Measurements from ENCODE around the gene WIZ. TPM values are rescaled to one million over a fixed set of nuclear protein-coding genes. Genes with fewer than 3 reads are reported as not detected.

The WIZ gene
- total and polyA plus RNA-seq, 10 of the 15 experiments (the other 5 are each of a cell fraction or from before 2014, with no cell fraction given) = 0.10 to 26.7 (median 2.7) TPM

DNA sequence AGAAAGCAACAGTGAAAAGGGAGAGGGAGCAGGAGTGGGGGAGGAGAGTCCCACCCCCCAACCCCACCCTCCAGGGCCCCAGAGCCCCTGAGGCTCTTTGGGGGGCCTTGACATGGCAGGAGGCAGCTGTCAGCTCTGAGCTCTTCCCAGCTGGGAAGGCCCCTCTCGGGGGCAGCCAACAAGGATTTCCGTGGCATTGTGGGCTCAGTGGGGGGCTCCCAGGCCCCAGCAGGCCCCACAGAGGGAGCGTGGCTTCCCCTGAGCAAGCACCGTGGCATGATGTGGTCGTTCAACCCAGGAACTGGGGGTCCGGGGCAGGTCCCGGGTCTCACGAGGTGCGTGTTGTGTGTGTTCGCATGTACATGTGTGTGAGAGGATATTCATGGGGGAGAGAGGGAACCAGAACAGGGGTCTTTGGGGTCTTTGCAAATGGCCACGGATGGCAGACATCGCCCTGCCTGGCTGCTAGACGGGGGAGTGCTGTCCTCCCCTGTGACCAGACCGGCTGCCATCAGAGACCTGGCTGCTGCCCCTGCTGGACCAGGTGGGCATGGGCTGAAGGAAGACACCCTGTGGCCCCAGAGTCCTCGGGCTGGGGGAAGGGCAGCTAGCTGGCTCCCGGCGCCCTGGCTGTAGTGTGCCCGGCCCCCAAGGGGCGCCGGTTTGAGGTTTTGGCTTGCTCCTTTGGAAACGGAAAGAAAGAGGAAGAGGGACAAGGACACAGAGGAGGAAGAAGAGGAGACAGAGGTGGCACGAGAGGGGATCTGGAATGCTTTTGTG, 27.3 kb downstream of the WIZ start (continued):
- no peak for TF ChIP-seq IRF4 (IDR thresholded peaks at IDR 0.05; ENCODE audit: low read depth, low read length)
- TF ChIP-seq PAX8 (IDR thresholded peaks at IDR 0.05) = no peak
- no peak for TF ChIP-seq MEF2A (IDR thresholded peaks at IDR 0.05; ENCODE audit: insufficient read depth, low read depth, low read length)
- TF ChIP-seq NFXL1 (IDR thresholded peaks at IDR 0.05; ENCODE audit: borderline replicate concordance) = no peak
- TF ChIP-seq, protein P1, sequence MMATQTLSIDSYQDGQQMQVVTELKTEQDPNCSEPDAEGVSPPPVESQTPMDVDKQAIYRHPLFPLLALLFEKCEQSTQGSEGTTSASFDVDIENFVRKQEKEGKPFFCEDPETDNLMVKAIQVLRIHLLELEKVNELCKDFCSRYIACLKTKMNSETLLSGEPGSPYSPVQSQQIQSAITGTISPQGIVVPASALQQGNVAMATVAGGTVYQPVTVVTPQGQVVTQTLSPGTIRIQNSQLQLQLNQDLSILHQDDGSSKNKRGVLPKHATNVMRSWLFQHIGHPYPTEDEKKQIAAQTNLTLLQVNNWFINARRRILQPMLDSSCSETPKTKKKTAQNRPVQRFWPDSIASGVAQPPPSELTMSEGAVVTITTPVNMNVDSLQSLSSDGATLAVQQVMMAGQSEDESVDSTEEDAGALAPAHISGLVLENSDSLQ (IDR thresholded peaks at IDR 0.05) = no peak

GRCh38 chr19:15421721-15422260, 28.0 kb downstream of the WIZ start:
- ChIA-PET RAD21 (ENCODE audit: unreplicated experiment) (no interaction called here), POLR2A (no interaction called here), CTCF (interaction anchor here (6.1 kb wide), 1 partner anchor 134 kb away, joined by 85 read pairs; no protein-coding TSS in a partner anchor), SMC1A (ENCODE audit: uncharacterized antibody, unreplicated experiment) (no interaction called here)
- in situ Hi-C loops (cut with MboI) = no loop called here
- BruUV-seq (replicated peaks) = no TSS peak
- WGBS (ENCODE audit: insufficient coverage, insufficient replicate concordance, low lambda C conversion rate, missing lambda C conversion rate) = 99% methylated on average over 13 of the region's 15 CpGs
- Histone ChIP-seq H3K79me2 (ENCODE audit: control insufficient read depth, insufficient read depth, low read length) (peaks cover 21% of the 10 kb centered on the region), H3K9ac (ENCODE audit: control insufficient read depth, insufficient read depth, low read length) (no peak overlapping the region), H3K4me3 (no peak overlapping the region), H3K27me3 (replicated peaks in 1 of 2; ENCODE audit: control insufficient read depth in 2 of 2, insufficient read depth in 2 of 2, low read length in 1 of 2) (no peaks in the 10 kb centered on the region), H4K20me1 (ENCODE audit: control insufficient read depth, insufficient read depth) (0 out of 2 replicates have a peak, but pooled peaks cover 3% of the 10 kb centered on the region), H3K4me1 (ENCODE audit: control insufficient read depth, insufficient read depth, low read length) (peaks cover 8% of the 10 kb centered on the region), H3K36me3 (ENCODE audit: control insufficient read depth in 2 of 2, insufficient read depth in 2 of 2, low read length in 1 of 2) (peaks cover 14 to 34% of the 10 kb centered on the region in 2 experiments), H2AFZ (ENCODE audit: control insufficient read depth, low read depth, low read length) (no peak overlapping the region), H3K27ac (ENCODE audit: control insufficient read depth, insufficient read depth) (no peak overlapping the region), H3K4me2 (ENCODE audit: control insufficient read depth, insufficient read depth) (no peak overlapping the region), H3K9me3 (replicated peaks; ENCODE audit: control insufficient read depth, insufficient read depth, low read length) (no peaks in the 10 kb centered on the region; the same call in 2 of the 3 replicates)
- FAIRE-seq = no peak
- no peak for DNase-seq (ENCODE audit: low read depth, low spot score)
- intact Hi-C loops (cut with micrococcal nuclease; ENCODE audit: unreplicated experiment) = no loop called here
- ATAC-seq = no peak
- TF ChIP-seq SREBF1 (IDR thresholded peaks at IDR 0.05; ENCODE audit: low read length) (no peak), TARDBP (IDR thresholded peaks at IDR 0.05; ENCODE audit: borderline replicate concordance) (no peak), FOS (IDR thresholded peaks at IDR 0.05; ENCODE audit: borderline replicate concordance, extremely low read depth, insufficient read length) (no peak), KLF5 (IDR thresholded peaks at IDR 0.05; ENCODE audit: partially characterized antibody) (no peak), EP300 (IDR thresholded peaks at IDR 0.05; ENCODE audit: borderline replicate concordance in 1 of 2, control insufficient read depth in 1 of 2, low read depth in 2 of 2, low read length in 2 of 2) (no peak), SMAD1 (IDR thresholded peaks at IDR 0.05; ENCODE audit: low read depth, partially characterized antibody) (no peak), POU2F2 (IDR thresholded peaks at IDR 0.05; ENCODE audit: borderline replicate concordance, low read depth, low read length) (no peak), FOXK2 (IDR thresholded peaks at IDR 0.05) (no peak), SMC3 (IDR thresholded peaks at IDR 0.05; ENCODE audit: borderline replicate concordance, low read length) (no peak), CHD1 (IDR thresholded peaks at IDR 0.05; ENCODE audit: low read depth, low read length) (no peak), ZBTB33 (IDR thresholded peaks at IDR 0.05) (no peak), RCOR1 (conservative IDR thresholded peaks at IDR 0.05; ENCODE audit: low read depth, low read length) (no peak), ZZZ3 (IDR thresholded peaks at IDR 0.05; ENCODE audit: control insufficient read depth, insufficient read length, low read depth) (no peak), NFYA (IDR thresholded peaks at IDR 0.05; ENCODE audit: borderline replicate concordance, low read depth, low read length) (no peak)
